Stomach (tissue), 9 donors: Measurements from ENCODE around the gene PPP3CA. TPM values are rescaled to one million over a fixed set of nuclear protein-coding genes. Genes with fewer than 3 reads are reported as not detected.

Experiments
- DNase-seq, 2 donors: peaks; one replicate each; pipeline versions ENCODE4 v3.0.0 to v3.0.0-alpha.2; 2013 to 2019
- H3K27ac ChIP-seq, 5 donors: fragments of 200-600 bp in 4 of 5; sonication (generic) in 4 of 5; one replicate each; pipeline ENCODE4 v1.5.1; 2013 to 2019; ENCODE audit warnings: mild to moderate bottlenecking in 1 of 5, moderate library complexity in 1 of 5
- H3K27me3 ChIP-seq, 3 donors: fragments of 200-600 bp; sonication (generic); one replicate each; pipeline ENCODE4 v1.5.1; 2017 to 2019; ENCODE audit warnings: mixed run types in 1 of 3
- H3K36me3 ChIP-seq, 4 donors: fragments of 200-600 bp; sonication (generic); 1 replicate in 3 of 4; 2 replicates in 1 of 4; pipeline ENCODE4 v1.5.1; 2016 to 2019
- H3K4me1 ChIP-seq, 4 donors: fragments of 200-600 bp; sonication (generic); one replicate each; pipeline ENCODE4 v1.5.1; 2016 to 2019
- H3K4me3 ChIP-seq, 4 donors: fragments of 200-600 bp; sonication (generic) in 3 of 4; one replicate each; pipeline ENCODE4 v1.5.1; 2016 to 2019; ENCODE audit warnings: mild to moderate bottlenecking in 1 of 4
- H3K9me3 ChIP-seq, 4 donors: fragments of 200-600 bp; sonication (generic); one replicate each; pipeline ENCODE4 v1.5.1; 2016 to 2019
- CTCF ChIP-seq, 7 experiments: fragments of 450-650 bp in 4 of 7; fragments of 200-600 bp in 3 of 7; sonication (generic) in 3 of 7; IDR thresholded peaks; one replicate each; pipeline ENCODE4 v1.5.1; 2016 to 2019; ENCODE audit warnings: antibody characterized with exemption in 7 of 7, control low read depth in 2 of 7, mild to moderate bottlenecking in 1 of 7
- EP300 ChIP-seq: sonication (generic); formaldehyde crosslinking; IDR thresholded peaks from one replicate; pipeline ENCODE4 v1.6.1; 2017; ENCODE audit warnings: antibody characterized with exemption
- POLR2A ChIP-seq, 4 donors: fragments of 450-650 bp; IDR thresholded peaks; one replicate each; pipeline ENCODE4 v1.6.1; 2016; ENCODE audit warnings: antibody characterized with exemption in 4 of 4, control low read depth in 2 of 4, mild to moderate bottlenecking in 1 of 4, moderate library complexity in 1 of 4
- POLR2AphosphoS5 ChIP-seq, 3 donors: sonication (generic); formaldehyde crosslinking; IDR thresholded peaks; one replicate each; pipeline ENCODE4 v1.6.1; 2016; ENCODE audit warnings: antibody characterized with exemption in 3 of 3
- WGBS, 5 donors: extraction: QIAGEN DNeasy Blood & Tissue Kit in 3 of 5; methylation state at CpG; one replicate each; pipeline versions ENCODE4 v1.1.5 to v1.1.7; 2013 to 2018; 5-methylcytosine and 5-hydroxymethylcytosine counted together
- intact Hi-C: fragments of 100-400 bp; cut with DNase I; formaldehyde crosslinking; loops from one replicate; pipeline ENCODE4 v1.15.1; 2023; ENCODE audit warnings: low total_unique reads
- polyA plus RNA-seq, 3 donors: library from polyadenylated mRNA; stranded (reverse); fragments of 200-250 nt; gene quantifications; one replicate each; pipeline ENCODE4 v1.2.3, GENCODE V29; 2013
- total RNA-seq, 5 donors: library from RNA; depleted of rRNA; stranded (reverse); fragments of >200 nt; gene quantifications; one replicate each; pipeline versions ENCODE4 v1.1.0 to v1.2.3, GENCODE V29; 2014 to 2016
- donor health status: healthy with polysubstance abuse.
- donor health status: Bipolar disorder and iron deficiency.
- donor health status: healthy.

The PPP3CA gene
- total and polyA plus RNA-seq, 8 donors: 8.9 to 62.4 (median 20.6) TPM

GRCh38 chr4:100988876-100989275 lies 358.4 kb downstream of the PPP3CA start:
- Histone ChIP-seq H3K4me3 (no peak overlapping the region), H3K27ac (no peak overlapping the region), H3K4me1 (no peaks in the 10 kb centered on the region), H3K27me3 (no peaks in the 10 kb centered on the region), H3K36me3 (no peaks in the 10 kb centered on the region), H3K9me3 (no peaks in the 10 kb centered on the region)
- no peak for TF ChIP-seq EP300
- no peak for TF ChIP-seq POLR2A (IDR thresholded peaks at IDR 0.05)
- no peak for TF ChIP-seq POLR2AphosphoS5 (IDR thresholded peaks at IDR 0.05)
- TF ChIP-seq CTCF (IDR thresholded peaks at IDR 0.05): no peak
- no peak for DNase-seq
- intact Hi-C loops: no loop called here
- 63 to 74% (median 73%) methylated on average over 4 of the region's 4 CpGs for WGBS, 5 donors

- Histone ChIP-seq H3K27ac (no peak overlapping the region), H3K4me3 (no peak overlapping the region), H3K9me3 (no peaks in the 10 kb centered on the region), H3K36me3 (no peaks in the 10 kb centered on the region), H3K4me1 (no peaks in the 10 kb centered on the region), H3K27me3 (no peaks in the 10 kb centered on the region)
- WGBS, 5 donors: 69 to 85% (median 79%) methylated on average over 6 to 8 of the region's 8 CpGs
- TF ChIP-seq POLR2AphosphoS5 (IDR thresholded peaks at IDR 0.05) (no peak), EP300 (no peak), POLR2A (IDR thresholded peaks at IDR 0.05) (no peak), CTCF (IDR thresholded peaks at IDR 0.05) (no peak)
- no peak for DNase-seq
- intact Hi-C loops: no loop called here
These were observed 360.9 kb downstream of the PPP3CA start for GRCh38 chr4:100986360-100986868.

- TF ChIP-seq EP300 (no peak), POLR2A (IDR thresholded peaks at IDR 0.05) (no peak), CTCF (IDR thresholded peaks at IDR 0.05) (no peak), POLR2AphosphoS5 (IDR thresholded peaks at IDR 0.05) (no peak)
- Histone ChIP-seq H3K36me3 (no peaks in the 10 kb centered on the region), H3K27me3 (no peaks in the 10 kb centered on the region), H3K27ac (no peak overlapping the region), H3K4me1 (no peaks in the 10 kb centered on the region), H3K4me3 (no peak overlapping the region), H3K9me3 (no peaks in the 10 kb centered on the region)
- WGBS, 5 donors: 88 to 96% (median 91%) methylated on average over 3 of the region's 3 CpGs
- DNase-seq: no peak
- intact Hi-C loops: no loop called here
These were observed 361.8 kb downstream of the PPP3CA start for GRCh38 chr4:100985576-100985975.

GRCh38 chr4:100984901-100985300 lies 362.4 kb downstream of the PPP3CA start:
- H3K36me3 ChIP-seq: no peaks in the 10 kb centered on the region
- intact Hi-C loops: no loop called here
- H3K27ac ChIP-seq: no peak overlapping the region

More at GRCh38 chr4:100984901-100985300, 362.4 kb downstream of the PPP3CA start:
- no peak overlapping the region for H3K4me3 ChIP-seq
- TF ChIP-seq POLR2AphosphoS5 (IDR thresholded peaks at IDR 0.05) (no peak), EP300 (no peak), POLR2A (IDR thresholded peaks at IDR 0.05) (no peak), CTCF (IDR thresholded peaks at IDR 0.05) (no peak)
- no peaks in the 10 kb centered on the region for H3K4me1 ChIP-seq
- no peak for DNase-seq
- H3K27me3 ChIP-seq: no peaks in the 10 kb centered on the region
- H3K9me3 ChIP-seq: no peaks in the 10 kb centered on the region
